GM18868 (cell line): ENCODE data around the gene TMEM135.
A peak's percentile ranks its signal among the peaks of the same experiment; 100 is the strongest.

Source experiments
- ATAC-seq: cut with Tn5 transposase; IDR thresholded peaks from one replicate; pipeline ENCODE4 v1.9.1; 2021; ENCODE audit warnings: mild to moderate bottlenecking, moderate library complexity; ENCODE audit not compliant: unreplicated experiment

The TMEM135 gene

DNA sequence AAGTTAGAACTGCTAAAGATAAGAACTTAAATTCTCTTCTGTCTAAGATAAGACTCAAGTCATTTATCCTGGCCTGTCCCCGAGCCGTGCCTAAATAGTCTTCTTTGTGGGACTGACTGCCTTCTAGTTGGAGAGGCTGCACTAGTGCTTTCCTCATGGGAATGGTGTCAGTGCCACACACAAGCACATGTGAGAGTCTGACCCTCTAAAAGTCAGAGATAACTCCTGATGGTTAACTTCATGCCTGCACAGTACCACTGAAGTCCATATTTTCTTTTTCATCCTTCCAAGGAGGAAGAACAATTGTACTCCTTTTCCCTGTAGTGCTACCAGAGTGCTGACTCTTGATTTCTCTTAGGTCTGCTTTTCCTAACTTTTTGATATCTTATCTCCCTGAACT, 309.7 kb downstream of the TMEM135 start:
- no peak for ATAC-seq

DNA sequence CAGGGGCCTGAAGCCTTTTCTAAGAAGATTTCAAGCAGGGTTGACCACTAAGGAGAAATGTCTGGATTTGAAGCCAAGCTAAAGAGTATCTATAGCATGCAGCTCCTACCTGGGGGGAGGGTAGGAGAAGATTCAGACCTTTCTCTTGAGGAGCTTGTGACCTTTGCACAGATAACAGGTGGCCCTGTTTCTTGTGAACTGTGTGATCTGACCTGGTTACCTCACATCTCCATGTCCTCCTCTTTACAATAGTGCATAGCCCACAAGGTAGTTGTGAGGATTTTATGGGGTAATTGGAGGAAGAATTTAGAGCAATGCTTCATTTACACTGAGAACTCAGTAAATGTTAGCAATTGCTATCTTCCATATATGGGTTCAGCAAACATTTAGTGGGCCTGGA, 310.1 kb downstream of the TMEM135 start:
- ATAC-seq, result no peak

DNA sequence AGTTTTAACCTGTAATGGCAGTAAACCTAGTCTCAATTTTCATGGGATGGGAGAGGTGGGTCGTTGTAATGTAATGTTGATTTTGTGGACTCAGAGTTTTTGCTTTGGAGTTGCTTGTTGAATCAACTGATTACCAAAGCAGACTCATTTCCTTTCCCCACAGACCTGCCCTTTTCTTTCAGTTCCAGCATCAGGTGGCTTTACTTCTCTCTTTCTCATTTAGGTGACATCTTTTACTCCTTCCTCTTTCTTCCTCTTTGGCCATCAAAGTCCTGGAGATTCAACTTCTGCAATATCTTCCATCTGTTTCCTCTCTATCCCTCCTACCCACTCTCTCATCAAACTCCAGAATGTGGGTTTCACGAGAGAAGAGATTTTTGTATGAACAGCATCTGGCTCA, 313.9 kb downstream of the TMEM135 start:
- peak; percentile 33 for ATAC-seq

DNA sequence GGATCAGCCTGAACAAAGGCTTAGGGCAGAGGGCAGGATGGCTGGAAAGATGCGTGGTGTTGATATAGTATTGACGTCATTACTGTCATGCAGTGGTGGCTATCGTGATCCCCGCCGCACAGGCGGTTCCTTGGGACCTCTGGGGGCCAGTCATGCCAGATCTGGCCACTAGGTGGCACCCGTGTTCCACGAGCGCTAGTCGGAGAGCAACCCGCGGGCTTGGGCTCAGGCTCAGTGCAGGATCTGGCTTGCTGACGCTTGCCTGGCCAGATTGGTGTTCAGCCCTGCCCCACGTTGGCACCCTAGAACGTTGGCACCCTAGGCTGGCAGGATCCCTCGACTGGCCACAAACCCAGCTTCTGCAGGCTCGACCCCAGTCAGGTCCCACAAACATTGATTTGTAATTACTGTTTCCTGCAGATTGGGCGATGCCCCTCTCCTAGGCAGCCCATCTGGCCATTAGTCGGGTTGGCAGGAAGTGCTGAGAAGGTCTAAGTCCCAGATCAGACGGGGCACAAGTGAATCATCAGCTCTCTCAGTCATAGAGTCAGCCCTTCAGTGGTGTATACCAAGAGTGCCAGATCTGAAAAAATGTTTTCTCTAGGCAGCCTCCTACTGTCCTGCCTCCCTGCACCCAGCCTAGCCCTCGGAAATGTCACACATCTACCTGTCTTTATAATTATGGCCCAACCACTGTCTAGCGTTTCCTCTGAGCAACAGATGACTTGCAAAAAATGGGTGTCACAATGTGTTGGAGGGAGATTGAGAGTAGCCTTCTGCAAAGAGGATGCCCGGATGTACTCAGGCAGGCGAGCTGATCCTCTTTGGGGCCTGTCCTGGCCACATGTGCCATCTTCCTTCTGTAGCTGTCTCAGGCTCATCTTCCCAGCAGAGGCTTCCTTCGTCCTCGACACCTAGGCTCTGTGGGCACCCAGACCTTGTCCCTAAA, 315.3 kb downstream of the TMEM135 start:
- ATAC-seq, result peak; percentile 88

DNA sequence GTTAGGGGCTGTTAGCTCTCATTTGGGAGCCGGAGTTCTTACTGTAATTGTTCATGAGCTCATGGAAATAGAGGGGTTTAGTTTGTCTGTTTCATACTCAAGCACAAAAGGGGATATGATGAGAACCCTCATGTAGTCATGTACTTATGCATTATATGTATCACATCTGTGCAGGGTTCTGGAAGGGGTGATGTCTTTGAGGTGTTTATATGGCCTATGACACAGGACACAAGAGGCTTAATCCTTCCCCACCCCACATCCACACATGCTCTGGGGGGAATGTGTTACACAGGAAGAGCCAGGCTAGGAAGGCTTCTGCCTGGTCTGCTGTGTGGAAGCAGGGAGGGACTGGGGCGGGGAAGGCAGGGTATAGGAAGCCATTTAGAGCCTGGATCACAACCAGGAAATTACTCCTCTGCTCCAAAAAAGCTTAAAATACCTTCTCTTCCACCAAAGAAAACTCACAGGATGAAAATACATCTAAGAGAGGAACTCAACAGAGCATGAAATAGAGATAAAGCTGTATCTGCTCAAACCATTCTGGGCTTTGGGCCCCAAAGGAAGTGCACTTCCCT, 316.1 kb downstream of the TMEM135 start:
- ATAC-seq, result no peak

DNA sequence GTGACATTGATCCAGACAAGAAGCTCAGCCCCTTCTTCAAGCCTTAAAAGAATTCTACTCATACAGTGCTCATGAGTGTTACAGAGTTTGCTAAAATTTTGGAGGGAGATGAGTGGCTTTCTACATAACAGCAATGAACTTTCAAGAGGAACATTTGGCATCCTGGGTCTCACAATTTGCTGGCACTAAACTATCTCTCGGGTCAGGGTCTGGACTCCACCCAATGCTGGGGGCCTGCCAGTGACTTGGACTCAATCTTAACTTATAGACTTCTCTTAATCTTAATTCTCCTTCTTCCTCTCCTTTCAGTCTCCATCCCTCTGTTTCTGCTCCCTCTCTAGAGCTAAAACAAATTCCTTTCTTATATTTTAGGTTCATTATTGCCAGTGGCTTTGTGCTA, 317.9 kb downstream of the TMEM135 start:
- ATAC-seq, result no peak

DNA sequence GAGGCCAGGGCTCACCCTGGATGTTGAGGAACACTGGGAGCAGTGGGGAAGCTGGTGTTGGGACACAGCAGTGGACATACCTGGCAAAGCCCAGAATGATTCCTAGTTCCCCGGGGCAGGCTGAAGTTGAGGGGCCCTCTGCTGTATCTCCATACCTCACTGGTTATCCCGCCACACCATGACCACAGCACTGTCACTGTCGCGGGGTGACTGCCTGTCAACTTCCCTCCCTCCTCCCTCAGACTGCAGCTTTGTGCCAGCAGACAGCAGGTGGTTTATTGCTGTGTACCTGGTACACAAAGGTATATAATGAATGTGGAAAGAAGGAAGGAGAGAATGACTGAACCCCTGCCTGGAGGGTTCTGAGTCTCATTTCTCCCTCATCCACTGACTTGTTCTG, 318.7 kb downstream of the TMEM135 start:
- ATAC-seq, result no peak

DNA sequence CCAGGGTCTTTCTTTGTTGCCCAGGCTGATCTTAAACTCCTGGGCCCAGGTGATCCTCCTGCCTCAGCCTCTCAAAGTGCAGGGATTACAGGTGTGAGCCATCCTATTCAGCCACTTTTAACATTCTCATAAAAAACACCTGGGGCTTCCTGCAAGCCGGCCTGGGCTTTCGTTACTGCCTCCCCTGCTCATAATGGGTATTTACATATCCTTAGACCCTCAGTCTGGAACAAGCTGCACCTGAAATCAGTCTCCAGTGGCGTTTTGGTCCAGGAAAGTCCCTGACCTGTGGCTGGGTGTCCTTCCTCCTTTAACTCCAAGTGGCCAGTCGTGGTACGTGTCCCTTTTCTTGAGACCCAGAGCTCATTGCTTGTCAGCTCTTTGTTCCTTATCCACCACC, 320.7 kb downstream of the TMEM135 start:
- peak; percentile 34 for ATAC-seq

DNA sequence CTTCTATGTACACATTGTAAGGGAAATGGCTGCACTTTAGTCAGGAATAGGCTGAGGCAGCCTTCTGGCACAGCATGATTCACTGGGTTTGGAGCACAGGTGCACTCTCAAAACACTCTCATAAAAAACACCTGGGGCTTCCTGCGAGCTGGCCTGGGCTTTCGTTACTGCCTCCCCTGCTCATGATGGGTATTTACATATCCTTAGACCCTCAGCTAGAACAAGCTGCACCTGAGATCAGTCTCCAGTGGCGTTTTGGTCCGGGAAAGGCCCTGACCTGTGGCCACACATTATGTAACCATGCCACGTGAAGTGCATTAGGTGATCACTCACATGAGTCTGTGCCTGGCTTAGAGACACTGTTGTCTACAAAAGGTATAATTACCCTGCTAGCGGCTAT, 321.7 kb downstream of the TMEM135 start:
- ATAC-seq, result peak; percentile 52

DNA sequence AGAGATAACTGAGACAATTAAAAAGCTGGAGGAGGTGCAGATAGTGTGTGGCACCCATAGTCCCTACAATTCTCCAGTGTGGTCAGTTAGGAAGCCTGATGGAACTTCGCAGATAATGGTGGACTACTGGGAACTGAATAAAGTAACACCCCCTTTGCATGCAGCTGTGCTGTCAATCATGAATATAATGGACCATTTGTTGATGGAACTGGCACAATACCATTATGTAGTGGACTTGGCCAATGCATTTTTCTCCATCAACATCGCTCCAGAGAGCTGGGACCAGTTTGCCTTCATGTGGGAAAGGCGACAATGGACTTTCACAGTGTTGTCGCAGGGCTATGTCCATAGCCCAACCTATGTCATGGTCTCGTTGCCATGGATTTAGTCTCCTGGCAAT, 324.2 kb downstream of the TMEM135 start:
- no peak for ATAC-seq

DNA sequence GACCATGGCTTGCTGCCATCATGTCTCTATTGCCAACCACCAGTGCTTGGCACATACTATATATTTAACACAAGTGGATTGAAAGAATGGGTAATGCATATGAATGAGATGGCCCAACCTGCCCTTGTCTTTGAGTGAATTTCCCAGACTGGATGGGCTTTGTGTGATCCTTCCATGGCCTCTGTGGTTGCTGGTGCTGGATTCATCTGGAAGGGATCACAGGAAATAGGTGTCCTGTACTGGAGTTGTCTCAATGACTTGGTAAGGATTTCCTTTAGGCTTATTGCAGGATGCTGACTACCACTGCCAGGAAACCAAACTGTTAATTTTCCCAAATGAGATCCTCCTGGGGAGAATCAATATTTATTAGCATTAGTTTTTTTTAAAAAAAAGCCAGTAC, 328.6 kb downstream of the TMEM135 start:
- no peak for ATAC-seq

DNA sequence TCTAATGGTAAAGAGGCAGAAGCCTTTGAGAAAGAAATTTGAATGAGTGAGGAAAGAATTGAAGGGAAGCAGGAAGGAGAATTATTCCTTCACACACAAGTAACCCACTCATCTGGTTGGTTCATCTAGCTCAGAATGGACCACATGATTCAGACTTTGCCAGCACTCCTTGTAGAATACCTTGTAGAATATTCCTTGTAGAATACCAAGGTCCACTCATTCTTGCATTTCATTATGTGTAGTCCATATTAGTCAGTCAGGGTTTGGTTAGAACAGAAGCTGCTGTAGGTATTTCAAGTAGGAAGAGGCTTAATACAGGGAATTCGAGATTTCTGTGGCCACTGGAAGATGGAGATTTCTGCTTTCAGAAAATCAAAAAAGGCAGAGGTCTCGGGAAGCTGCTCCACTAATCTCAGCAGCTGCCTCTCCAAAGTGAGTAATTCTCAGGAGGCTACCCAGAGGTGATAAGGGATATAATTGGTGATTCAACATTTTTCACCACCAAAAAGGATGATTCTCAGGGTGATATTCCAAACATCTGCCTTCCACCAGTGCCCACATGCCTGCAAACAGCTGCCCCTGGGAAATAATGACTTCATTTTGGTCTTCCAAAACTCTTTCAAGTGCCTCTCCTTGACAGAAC, 329.1 kb downstream of the TMEM135 start:
- ATAC-seq, result no peak

DNA sequence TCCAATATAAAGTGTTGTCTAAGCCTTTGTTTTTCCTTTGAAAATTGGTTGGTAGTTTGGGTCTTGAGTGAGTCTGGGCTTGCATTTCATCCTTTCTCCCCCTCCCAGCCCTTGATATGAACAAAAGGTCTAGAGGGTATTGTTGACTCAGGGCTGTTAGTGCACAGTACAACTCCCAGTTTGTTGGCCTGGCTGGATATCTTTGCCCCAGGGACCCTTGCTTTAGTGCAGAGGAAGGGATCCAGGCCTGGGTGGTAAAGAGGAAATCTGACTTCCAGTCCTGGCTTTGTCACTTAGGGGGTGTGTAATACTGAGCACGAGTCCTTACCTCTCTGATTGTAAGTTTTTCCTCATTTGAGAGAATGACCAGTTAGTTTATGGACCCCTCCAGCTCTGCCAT, 330.4 kb downstream of the TMEM135 start:
- ATAC-seq, result no peak

DNA sequence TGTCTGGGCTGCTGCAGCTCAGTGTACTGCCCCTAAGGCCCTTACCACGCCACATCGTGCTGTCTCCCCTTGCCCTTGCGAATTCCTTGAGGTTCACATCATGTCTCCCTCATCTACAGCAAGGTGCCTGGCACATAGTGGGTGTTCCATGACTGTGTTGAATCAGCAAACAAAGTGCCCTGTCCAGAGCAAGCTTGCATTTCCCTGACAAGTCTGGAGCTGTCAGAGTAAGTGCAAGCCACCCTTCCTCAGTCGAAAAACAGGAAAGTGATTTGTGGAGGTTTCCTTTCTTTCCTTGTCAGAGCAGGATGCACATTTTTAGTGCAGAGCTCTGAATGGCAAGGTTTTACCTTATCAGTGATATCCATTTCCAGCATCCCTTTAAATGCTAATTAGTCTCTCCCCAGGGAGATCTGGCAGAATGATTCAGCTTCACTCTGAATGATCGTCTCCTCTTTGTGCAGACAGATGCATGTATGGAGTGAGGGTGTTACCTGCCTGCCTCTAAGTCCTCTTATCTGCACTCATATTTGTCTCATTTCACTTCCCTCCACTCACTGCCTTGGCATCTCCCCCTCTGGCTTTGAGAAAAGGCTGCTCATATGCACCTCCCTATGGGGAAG, 331.2 kb downstream of the TMEM135 start:
- ATAC-seq, result no peak

DNA sequence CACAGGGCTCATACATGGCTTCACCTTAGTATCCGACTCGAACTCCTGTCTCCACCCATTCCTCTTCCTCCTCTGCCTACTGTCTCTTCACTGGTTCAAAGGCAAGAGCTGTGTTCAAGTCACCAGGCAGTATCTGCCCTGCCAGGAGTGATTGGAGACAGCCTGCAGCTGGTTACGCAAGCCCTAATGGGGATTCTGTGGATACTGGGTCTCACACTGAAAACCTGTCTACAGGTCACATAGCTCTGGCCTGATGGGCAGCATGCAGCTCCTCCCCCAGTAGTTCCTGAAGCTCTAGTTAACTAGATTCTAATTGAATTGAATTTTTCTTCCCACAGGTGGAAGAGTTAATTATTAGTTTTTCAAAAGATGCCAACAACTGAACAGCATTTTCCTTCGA, 332.2 kb downstream of the TMEM135 start:
- ATAC-seq, result no peak

DNA sequence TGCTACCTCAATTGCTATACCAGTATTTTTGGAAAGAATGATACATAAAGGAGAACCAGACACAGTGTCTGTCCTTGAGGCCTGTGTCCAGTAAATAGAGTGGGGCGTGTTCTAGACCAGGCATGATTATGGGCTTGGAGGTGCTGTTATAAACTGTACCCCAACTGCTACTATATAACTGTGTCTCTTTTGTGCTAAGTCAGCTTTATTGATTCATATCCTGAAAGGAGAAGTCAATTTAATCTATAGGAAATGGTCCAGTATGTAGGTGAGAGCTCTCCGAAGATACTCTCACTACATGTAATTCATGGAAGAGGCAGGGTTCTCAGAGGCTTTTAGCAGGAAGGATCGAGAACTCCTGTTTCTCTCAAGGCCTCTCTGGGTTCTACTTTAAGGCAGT, 334.3 kb downstream of the TMEM135 start:
- ATAC-seq, result no peak
